ENCODE data around the gene ATP6V1F.

DNA sequence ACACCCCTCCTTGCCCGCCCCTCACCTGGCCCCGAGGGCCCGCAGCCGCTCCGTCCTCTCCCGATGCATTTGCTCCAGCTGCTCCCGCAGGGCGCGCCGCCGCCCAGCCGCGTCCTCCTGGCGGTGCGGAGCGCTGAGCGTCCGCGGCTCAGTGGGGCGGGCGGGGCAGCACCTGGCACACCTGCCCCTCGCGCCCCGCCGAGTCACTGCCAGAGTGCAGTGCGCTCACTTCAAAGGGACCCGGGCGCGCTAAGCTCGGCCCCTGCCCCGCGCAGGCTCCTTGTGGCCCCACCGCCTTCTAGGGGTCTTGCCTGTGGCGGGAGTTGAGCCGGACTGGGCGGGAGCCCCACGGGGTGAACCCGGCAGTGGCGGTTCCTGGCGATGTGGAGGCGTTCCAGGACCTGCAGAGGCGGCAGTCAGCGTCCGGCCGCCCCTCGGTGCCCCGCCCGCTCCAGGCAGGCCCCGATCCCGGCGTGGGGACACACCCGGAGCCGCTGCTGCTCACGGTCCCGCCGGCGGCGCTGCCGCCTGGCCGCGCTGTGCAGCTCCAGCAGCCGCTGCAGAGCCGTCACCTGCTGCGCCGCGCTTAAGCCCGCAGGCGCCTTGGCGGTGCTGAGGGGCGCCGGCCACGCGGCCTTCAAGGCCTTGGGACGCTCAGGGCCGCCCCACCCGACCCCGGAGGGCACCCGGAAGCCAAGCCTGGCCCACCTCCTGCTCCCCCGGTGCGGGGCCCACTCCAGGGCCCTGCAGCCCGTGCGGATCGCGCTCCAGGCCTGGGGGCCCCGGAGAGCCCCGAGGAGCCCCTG, 6.7 kb downstream of the ATP6V1F start:
- TF ChIP-seq, protein P1, sequence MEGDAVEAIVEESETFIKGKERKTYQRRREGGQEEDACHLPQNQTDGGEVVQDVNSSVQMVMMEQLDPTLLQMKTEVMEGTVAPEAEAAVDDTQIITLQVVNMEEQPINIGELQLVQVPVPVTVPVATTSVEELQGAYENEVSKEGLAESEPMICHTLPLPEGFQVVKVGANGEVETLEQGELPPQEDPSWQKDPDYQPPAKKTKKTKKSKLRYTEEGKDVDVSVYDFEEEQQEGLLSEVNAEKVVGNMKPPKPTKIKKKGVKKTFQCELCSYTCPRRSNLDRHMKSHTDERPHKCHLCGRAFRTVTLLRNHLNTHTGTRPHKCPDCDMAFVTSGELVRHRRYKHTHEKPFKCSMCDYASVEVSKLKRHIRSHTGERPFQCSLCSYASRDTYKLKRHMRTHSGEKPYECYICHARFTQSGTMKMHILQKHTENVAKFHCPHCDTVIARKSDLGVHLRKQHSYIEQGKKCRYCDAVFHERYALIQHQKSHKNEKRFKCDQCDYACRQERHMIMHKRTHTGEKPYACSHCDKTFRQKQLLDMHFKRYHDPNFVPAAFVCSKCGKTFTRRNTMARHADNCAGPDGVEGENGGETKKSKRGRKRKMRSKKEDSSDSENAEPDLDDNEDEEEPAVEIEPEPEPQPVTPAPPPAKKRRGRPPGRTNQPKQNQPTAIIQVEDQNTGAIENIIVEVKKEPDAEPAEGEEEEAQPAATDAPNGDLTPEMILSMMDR (IDR thresholded peaks at IDR 0.05): peak in 7 of 12 donors; percentile 9 to 46 (median 32)
- TF ChIP-seq POLR2A (IDR thresholded peaks at IDR 0.05): no peak
